AG09319 (cell line): ENCODE results near the gene CNTRL.

ENCODE experiments used
- DNase-seq: peaks from one replicate; pipeline ENCODE4 v3.0.0-alpha.2; 2010; ENCODE audit warnings: low read depth; ENCODE audit errors: extremely low read depth
- CTCF ChIP-seq: IDR thresholded peaks from 2 replicates; pipeline ENCODE4 v1.5.1; 2011; ENCODE audit warnings: low read depth, mild to moderate bottlenecking, inconsistent platforms, low read length, moderate library complexity

The CNTRL gene

GRCh38 chr9:121198512-121199042 lies 123.8 kb downstream of the CNTRL start:
- DNase-seq: no peak
- TF ChIP-seq CTCF: no peak

DNA sequence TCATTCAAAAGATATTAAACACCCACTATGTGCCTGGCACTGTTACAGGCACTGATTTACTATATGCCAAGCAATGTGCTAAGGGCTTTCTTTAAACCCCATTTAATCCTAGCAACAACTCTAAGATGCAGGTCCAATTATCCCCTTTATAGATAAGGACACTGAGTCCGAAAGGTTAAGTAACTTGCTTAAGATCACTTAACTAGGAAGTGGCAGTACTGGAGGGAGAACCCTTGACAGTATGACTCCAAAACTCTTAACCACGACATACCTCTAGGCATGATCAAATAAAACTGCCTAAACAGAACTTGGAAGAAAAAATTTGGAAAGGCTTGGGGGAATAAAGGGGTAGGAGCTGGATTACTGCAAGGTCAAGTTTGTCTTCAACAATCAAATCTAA lies 125.2 kb downstream of the CNTRL start:
- DNase-seq: no peak
- TF ChIP-seq CTCF: no peak

GRCh38 chr9:121200356-121200755 lies 125.6 kb downstream of the CNTRL start:
- no peak for DNase-seq
- TF ChIP-seq CTCF: no peak

DNA sequence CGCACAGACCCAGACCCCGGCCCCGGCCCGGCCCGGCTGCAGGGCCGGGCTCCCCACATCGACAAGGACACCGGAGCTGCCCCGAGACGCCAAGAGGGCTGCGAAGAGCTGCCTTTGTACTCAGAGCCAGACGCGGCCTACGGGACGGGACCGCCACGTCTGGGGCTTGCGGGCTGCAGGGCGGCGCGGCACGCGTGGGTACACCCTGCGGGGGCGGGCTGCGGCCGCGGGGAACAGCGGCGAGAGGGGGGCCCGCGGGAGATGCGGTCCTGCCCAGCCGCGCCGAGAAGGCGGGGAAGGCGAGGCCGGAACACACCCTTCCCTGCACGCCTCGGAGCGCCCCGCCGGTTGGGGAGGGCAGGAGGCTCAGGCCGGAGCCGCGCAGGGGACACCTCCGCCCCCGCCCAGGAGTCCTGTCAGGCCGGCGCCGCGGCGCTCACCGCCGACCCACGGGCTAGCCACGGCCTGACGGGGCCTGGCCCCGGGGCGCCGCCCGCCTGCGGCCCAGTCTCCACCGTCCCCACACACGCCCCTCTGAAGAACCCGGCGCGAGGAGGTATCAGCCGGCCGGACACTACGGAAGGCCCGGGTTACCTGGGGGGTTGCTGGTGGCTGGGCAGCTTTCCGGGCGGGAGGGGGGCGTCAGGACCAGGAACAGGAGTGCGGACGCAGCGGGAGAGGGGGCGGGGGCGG lies 126.4 kb downstream of the CNTRL start:
- TF ChIP-seq CTCF: no peak
- DNase-seq: no peak

- TF ChIP-seq CTCF: peak; percentile 60
These were observed 127.2 kb downstream of the CNTRL start, which contains the start of gene RAB14 for GRCh38 chr9:121201738-121202533. RAB14 (minus strand) TSS chr9:121201869; CDS start chr9:121193412, 8,457 bp downstream.

DNA sequence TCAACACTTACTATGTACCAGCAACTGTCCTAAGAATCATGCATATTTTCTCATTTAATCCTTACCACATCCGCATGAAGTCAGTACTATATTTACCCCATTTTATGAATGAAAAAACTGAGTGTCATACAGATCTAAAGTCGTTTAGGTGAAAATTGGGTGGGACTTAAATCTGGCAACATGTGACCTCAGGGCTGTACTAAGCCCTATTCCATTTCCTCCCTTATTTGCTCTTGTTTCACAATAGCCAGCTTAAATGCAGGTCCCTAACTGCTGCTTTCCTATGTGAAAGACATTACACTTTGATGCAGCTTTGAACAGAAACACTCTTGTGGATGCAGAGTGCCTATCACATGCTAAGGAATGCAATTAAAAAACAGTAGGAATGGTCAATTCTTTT lies 129.4 kb downstream of the CNTRL start:
- no peak for DNase-seq
- no peak for TF ChIP-seq CTCF

More at GRCh38 chr9:121201738-121202533, 127.2 kb downstream of the CNTRL start, which contains the start of gene RAB14:
- DNase-seq: peak; percentile 96

GRCh38 chr9:121204611-121205010 lies 129.9 kb downstream of the CNTRL start:
- TF ChIP-seq CTCF: no peak
- DNase-seq: no peak
